HG02610 (cell line): Measurements from ENCODE around the gene PPP6R1.

Experiments used
- ATAC-seq: cut with Tn5 transposase; IDR thresholded peaks from one replicate; pipeline ENCODE4 v1.9.1; 2021; ENCODE audit warnings: mild to moderate bottlenecking, moderate library complexity; ENCODE audit not compliant: unreplicated experiment

PPP6R1 gene

DNA sequence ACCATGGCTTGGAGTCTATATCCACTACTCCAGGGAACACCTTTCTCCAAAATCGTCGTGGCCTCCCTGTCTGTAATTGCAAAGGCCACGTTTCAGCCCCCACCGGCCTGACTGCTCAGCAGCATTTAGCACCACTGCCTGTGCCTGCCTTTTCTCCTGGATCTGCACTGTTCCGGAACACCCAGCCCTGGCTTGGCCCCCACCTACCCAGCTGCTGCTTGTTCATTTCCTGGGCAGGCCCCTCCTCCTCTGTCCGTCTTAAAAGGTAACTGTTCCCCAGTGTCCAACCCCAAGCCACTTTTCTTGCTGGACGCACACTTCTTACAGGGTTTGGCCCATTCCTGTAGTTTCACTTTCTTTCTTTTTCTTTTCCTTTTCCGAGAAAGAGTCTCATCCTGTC lies 70.2 kb downstream of the PPP6R1 start:
- no peak for ATAC-seq

DNA sequence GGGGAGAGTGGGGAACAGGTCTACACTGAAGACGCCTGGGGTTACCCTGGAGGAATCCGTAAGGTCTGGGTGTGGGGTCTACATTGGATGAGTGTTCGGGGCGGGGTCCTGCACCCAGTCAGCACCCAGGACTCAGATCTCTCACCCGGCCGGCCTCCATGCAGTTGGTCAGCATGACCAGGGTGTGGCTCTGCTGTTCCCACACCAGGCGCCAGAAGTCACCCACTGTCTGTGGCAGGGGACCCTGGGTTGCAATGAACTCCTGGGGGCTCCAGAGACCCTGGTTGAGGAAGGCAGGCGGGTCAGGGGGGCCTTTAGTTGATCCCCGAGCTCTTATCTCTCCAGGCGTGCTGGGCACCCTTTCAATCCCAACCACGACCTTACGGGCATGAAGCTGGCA lies 72.7 kb downstream of the PPP6R1 start:
- no peak for ATAC-seq

DNA sequence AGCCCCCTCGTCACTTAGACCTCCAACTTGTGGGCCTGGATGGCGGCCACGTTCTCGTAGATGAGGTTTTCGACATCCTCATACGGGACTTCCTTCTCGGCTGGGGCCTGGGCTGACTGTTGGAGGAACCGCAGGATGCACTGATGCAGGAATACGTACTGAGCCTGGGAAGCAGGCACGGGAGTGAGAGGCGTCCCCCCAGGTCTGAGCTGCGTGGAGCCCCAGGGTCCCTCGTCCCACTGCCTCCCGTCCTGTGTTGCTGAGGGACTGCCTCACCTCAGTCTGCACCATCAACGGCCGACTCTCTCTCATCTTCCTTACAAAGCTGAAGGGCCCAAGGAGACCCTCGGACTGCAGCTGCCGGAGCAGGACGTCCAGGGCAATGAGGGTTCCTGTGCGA lies 77.1 kb downstream of the PPP6R1 start:
- no peak for ATAC-seq
